DMS53 (cell line): ENCODE data around the gene NLRP4.
"Not testable (repeated sequence)": the region's sequence is repeated elsewhere in the genome, so short reads cannot be mapped to it uniquely, and the experiment has no call there.

Experiments used
- DNase-seq: peaks from one replicate; lab custom pipeline; 2025; lab: John Stamatoyannopoulos, UW

NLRP4 gene

DNA sequence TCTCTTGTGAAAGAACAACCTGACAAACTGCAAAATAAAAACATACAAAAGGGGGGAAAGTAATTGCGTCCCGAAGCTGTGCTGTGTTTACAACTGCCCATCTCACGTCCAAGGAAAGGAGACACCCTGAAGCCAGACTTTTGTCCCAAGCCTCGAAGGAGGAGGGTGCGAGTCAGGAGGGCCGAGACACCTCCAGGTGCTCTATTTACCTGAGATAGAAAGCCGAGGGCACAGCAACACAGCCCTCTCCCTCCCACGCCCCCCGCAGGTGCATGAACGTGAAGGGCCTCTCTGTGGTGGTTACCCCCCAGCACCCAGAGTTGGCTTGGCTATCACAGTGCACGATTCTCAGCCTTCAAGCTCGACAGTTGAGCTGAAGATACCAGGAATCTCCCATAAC lies 62.6 kb downstream of the NLRP4 start:
- DNase-seq: no peak

DNA sequence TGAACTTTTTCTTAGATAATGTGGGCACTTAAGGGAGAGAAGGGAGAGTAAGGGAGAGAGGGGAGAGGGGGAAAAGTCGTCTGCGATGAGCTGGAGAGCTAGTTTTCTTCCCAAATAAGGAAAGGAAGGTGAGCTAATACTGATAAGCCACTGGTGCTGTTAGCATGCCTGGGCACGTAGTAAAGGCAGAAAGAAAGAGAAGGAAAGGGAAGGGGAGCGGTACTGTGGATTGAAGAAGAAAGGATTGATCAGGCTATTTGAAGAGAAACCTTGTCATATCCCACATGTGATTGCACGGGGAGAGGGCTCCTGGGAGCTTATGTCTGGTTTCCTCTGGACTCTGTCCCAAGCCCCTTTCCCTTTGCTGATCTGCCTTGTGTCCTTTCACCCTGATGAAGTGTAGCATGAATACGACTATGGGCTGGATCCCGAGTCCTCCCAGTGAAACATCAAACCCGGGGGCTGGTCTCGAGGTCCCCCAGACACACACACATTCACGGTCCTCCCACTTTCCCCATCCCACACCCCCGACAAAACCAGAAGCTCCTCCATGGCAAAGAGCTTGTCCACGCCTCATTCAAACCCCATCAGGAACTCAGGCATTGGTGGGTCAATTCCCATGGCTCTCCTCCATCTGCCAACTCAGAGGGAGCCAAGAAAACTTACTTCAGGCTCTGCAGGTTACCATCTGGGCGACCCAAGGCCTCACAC lies 65.2 kb downstream of the NLRP4 start:
- DNase-seq: no peak

DNA sequence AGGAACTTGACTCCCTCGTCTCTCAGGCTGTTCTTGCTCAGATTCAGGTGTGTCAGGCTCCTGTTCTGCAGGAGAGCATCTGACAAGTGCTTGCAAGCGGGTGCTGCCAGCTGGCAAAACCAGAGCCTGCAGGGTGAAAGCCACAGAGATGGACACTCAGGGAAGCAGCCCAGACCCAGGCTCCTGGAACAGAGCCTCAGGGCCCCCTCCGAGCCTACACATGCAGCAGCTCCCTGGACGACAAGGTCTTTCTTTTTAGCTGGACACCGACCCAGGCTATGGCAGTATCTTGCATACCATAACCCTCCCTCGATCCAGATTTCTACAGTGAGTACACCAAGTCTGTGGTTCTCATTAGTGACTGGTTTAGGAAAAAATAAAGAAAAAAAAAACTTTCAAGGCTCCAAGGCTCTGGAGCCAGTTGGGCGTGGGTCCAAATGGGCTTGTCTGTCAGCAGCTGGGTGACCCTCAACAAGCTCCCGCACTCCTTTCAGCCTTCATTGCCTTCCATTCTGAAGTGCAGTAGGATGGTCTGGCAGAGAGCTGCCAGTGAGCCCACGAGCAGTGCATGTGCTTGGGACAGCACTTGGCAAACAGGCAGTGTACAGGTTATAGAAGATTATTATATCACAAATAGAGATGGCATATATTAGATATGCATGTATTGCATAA lies 65.9 kb downstream of the NLRP4 start:
- no peak for DNase-seq

DNA sequence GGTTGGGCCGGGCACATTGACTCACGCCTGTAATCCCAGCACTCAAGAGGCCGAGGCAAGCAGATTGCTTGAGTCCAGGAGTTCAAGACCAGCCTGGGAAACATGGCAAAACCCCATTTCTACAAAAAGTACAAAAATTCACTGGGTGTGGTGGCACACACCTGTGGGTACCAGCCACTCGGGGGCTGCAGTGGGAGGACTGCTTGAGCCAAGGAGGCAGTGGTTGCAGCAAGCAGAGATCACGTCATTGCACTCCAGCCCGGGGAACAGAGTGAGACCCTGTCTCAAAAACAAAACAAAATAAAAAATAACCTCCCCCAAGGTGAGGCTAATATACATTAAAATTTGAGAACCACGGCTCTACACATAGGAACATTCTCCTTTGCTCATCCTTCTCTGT lies 70.9 kb downstream of the NLRP4 start:
- DNase-seq: no peak

DNA sequence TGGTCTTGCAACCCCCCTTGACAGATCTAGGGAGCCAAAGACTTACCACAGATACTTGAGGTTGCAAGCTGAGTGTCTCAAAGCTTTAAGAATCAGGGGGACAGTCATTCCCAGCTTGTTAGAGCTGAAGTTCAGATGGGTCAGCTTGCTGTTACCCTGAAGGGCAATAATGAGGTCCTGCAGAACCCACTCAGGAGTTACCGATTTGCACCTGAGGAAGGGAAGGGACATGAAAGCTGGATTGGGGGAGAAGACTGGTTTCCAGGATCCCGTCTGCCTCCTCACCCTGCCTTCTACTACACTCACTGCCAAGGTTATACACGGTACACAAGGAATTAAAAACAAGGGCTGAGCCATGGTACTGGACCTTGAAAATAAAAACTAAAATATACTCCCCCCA lies 71.4 kb downstream of the NLRP4 start:
- DNase-seq: no peak

DNA sequence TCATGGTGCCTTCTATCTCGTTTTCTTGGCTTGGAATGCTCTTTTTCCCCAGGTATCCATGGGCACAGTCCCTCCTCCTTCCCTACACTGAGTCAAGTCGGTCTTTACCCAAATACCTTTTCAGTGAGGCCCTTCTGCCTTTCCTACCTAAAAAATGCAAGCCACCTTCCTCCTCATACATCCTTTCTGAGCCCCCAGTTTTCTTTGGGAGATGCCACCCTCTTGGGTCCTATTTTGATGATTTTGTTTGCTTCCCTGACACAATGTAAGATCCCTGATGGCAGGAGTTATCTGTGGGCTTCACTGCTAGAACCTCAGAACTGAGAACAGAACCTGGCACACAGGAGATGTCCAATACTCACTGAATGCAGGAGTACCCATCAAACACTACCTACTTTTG lies 73.5 kb downstream of the NLRP4 start:
- no peak for DNase-seq

DNA sequence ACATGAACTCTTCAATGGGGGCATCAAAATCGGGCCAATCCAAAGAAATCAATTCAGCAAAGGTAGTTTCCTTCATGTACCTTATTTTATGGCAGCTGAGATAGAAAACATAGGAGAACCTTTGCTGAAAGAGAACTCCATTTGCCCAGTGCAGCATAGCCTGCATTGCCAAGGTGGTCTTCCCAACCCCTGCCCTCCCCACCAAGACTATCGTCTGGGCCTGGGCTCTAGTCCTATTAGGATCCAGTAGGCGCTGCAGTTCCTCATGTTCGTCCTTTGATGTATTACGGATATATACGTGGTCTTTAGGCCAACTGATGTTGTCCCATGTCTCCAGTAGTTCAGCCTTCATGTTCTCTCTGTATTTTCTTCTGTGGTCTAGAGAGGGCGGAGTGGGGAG lies 76.6 kb downstream of the NLRP4 start:
- DNase-seq: no peak

DNA sequence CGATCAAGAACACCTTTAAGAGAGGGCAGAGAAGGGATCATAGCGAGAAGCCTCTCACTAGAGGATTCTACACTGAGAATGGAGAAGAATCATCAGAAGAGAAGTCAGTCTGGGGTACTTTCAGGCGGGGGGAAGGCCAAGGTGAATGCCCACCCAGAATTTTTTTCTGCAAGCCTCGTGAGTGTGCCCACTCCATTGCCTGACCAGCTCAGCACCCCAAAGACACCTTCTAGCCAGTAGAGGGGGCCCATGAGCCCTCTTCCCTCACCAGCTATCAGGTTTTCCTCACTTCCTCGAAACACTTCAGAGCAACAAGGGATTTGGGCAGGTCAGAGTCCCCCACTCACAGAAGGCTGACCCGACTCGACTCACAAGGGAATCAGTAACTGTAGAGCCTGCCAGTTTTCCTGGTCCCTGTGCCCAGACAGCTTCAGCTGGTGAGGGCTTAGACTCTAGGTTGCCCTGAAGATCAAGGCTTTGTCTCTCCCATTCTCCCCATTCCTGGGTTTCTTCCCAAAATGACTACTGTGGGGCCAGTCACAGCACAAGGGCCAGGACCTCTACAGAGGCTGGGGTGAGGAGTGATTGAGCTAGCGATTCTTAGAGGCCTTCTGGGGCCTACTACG lies 77.4 kb downstream of the NLRP4 start:
- DNase-seq: no peak

DNA sequence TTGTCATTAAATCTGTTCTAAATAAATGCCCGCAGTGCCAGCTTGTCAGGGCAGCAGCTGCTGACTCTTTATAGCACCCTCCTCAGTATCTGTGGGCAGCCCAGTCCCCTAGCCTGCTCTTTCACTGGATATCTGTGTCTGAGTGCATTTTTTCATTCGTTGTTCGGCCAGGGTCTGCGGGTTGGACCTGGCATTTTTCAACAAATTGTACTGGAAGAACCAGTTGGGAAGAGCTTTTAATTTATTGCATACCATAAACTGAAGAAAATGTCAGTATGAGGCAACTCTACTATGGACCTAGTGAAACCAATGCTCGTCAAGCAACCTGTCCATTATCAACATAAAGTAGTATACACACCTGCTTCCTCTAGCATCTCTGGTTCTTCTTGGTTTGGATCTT lies 87.2 kb downstream of the NLRP4 start:
- DNase-seq: no peak

DNA sequence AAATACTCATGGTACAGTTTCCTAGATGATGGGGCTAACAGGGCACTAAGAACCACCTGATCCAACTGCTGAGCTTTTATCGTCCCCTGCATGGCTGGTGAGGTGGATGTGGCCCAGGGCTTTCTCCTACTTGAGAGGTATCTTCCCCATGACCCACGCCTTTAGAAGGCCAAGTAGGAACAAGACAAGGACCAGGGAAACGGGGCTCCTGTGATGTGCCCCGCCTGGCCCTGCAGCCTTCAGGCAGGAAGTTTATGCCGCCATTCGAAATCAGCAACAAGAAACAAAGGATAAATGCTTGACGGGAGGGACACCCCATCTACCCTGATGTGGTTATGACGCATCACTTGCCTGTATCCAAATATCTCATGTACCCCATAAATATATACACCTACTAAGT lies 91.7 kb downstream of the NLRP4 start:
- DNase-seq: no peak

DNA sequence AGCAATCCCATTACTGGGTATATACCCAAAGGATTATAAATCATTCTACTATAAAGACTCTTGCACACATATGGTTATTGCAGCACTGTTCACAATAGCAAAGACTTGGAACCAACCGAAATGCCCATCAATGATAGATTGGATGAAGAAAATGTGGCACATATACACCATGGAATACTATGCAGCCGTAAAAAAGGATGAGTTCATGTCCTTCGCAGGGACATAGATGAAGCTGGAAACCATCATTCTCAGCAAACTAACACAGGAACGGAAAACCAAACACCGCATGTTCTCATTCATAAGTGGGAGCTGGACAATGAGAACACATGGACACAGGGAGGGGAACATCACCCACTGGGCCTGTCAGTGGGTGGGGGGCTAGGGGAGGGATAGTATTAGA lies 92.9 kb downstream of the NLRP4 start:
- not testable (repeated sequence) for DNase-seq

DNA sequence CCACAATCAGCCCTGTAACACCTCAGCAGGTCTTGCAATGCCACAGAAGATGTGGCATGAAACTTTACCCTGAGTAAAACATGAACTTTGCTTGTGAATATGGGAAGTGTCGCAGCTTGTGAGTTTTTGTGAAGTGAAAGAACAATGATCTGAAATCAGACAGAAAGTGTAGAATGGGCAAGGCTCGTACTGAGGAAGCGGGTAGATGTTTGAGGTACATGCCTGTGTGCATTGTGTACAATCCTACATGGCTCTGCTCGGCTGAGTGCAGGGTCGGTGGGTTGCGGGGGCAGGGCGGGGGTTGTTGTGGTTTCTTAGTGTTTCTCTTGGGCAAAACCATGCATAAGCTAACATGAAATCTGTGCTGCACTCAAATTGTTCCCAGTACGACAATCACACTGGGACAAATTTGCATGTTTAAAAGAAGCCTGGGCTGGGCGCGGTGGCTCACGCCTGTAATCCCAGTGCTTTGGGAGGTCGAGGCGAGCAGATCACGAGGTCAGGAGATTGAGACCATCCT lies 94.7 kb downstream of the NLRP4 start:
- DNase-seq: no peak
